Activated CD4-positive, alpha-beta T cell treated with anti-CD3 and anti-CD28 coated beads for 24 hours (primary cell): Measurements from ENCODE around the gene KLHL26.
A peak's percentile ranks its signal among the peaks of the same experiment; 100 is the strongest.
"Not testable (repeated sequence)": the region's sequence is repeated elsewhere in the genome, so short reads cannot be mapped to it uniquely, and the experiment has no call there.

Source experiments
- DNase-seq, 2 donors: peaks; one replicate each; pipeline ENCODE4 v3.0.0-alpha.2; 2020; ENCODE audit warnings: low read depth in 2 of 2

KLHL26 gene

DNA sequence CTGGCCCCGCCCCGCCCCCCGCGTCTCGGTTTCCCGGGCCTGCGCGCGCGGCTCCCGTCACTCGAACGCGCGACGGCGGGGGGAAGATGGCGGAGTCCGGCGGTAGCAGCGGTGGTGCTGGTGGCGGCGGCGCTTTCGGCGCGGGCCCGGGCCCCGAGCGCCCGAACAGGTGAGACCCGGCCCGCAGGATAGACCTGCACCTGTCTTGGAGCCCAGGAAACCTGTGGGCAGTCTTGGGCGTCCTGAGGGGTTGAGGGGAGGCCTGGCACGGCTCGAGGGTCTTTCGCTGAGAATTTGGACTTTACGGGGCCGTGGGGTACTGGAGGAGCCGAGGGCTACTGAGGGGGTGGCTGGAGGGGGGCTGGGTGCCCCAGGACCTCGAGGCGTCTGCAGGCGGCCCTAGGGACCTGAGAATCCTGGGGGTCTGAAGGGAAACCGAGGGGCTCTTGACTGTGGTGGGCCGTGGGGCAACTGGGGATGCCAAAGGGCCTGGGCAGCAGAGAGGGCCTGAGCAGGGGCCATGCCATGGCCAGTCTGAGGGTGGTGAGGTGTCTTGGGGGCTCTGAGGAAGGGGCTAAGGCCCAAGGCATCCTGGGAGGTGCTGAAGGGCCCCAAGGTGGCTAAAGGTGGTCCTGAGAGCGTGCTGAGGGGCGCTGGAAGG is at the start of gene KLHL26:
KLHL26 (plus strand) TSS at position 60 of the 661 bp plus-strand sequence; CDS start at position 87, 27 bp downstream.
- DNase-seq, result no peak

DNA sequence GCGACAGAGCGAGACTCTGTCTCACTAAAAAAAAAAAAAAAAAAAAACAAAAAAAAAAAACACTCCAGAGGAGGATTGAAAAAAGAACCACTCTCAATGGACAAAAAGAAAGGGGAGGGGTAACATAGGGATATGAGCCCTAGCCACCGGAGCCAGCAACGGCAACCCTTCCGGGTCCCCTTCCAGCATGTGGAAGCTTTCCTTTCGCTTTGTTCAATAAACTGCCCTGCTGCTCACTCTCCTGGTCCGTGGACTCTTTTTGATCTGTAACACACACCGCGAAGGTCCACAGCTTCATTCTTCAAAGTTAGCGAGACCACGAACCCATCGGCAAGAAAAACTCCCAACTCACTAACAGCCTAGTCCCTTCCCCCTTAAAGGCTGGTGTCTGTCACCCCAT is 49.3 kb upstream of the KLHL26 start:
- DNase-seq, result no peak

DNA sequence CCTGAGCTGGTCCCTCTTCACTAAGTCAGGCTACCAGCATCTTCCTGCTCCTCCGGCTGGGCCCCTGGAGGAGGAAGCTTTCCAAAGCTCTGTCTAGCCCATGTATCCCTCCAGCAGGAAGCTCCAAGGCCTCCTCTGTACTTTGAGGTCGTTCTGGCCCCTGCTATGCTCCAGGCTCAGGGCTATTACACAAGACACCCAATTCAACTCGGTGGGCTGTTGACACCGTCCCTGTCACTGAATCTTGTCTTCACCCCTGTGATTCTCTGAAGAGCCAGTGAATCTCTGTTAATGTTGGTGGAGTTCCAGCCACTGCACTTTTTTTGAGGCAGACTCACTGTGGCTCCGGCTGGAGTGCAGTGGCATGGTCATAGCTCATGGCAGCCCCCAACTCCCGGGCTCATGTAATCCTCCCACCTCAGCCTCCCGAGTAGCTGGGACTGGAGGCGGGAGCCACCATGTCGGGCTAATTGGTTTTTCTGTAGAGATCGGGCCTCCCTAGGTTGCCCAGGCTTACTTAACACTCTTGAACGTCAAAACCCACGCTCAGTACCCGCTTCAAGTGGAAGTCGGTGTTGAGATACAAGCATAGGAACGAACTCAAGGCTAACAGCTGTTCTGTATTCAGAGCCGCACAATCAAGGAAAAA is 48.7 kb upstream of the KLHL26 start:
- no peak for DNase-seq

DNA sequence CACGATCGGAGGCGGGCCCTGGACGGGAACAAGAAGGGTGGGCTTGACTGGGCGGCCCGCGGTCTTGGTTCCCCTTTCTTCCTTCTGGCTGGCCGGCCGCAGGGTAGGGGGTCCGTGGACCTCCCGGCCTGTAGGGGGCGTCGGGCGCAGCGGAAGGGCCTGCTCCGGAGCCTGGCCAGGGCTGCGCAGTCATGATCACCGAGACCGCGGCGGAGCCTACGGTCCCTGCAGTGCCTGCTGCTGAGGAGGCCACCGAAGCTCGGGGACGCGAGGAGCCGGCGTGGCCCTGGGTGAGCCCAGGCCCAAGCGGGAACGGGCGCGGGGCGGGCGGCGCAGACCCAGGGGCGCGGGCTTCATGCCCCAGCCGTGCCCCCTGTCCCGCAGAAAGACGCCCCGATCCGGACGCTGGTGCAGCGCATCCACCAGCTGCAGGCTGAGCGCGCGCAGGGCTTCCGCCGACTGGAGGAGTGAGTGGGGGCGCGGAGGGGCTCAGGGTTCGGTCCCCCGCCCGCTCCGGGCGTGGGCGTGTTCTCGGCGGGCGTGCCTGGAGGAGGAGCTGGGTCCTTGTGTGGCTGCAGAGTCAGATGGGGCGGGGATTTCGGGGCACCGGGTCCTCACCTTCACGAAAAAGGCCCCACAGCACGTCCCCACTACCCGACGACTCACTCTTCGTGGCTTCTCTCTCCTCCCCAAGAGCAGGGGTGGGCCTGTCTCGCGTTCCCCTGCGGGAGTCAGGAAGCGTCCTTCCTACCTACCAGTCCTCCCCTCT is 48.0 kb upstream of the KLHL26 start, which contains the start of gene REX1BD:
REX1BD (plus strand) TSS at position 188 of the 769 bp plus-strand sequence; CDS start at position 192, 4 bp downstream.
- DNase-seq, result peak; percentile 80 to 84

DNA sequence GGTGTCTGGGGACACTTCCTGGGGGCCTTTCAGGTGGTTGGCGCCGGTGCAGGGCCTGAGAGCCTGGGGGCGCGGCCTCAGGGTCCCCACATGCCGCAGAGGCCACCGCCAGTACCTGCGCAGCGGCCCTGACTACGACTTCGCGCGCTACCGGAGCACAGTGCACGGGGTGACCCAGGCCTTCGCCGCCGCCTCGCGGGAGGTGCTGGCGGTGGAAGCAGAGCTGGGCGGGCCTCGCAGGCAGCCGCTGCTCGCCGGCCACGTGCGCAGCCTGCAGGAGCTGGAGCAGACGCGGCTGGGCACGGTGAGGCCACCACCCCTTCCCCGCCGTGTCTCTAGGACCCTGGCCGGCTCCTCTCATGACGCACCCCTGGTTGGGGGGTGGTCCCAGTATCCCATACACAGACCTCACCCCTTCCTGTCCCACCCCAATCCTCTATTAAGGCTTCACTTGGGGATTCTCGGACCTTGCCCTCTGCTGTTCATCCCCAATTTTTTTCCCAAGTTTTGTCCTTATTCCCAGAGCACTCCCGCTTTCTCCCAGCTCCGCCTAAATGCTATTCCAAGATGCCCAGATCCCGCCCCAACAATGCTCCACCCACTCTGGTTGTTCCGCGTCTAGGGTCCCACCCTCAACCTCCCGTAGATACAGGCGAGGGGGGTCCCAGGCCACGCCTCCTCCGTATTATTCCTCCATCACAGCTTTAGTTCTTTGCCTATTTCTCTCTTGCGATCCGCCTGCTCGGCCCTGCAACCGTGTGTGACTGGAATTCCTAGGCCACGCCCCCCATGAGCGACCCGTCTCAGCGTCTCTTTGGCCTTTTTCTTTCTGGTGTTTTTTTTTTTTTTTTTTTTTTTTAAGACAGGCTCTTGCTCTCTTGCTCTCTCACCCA is 47.2 kb upstream of the KLHL26 start:
- DNase-seq, result peak in 1 of 2 donors; percentile 43

DNA sequence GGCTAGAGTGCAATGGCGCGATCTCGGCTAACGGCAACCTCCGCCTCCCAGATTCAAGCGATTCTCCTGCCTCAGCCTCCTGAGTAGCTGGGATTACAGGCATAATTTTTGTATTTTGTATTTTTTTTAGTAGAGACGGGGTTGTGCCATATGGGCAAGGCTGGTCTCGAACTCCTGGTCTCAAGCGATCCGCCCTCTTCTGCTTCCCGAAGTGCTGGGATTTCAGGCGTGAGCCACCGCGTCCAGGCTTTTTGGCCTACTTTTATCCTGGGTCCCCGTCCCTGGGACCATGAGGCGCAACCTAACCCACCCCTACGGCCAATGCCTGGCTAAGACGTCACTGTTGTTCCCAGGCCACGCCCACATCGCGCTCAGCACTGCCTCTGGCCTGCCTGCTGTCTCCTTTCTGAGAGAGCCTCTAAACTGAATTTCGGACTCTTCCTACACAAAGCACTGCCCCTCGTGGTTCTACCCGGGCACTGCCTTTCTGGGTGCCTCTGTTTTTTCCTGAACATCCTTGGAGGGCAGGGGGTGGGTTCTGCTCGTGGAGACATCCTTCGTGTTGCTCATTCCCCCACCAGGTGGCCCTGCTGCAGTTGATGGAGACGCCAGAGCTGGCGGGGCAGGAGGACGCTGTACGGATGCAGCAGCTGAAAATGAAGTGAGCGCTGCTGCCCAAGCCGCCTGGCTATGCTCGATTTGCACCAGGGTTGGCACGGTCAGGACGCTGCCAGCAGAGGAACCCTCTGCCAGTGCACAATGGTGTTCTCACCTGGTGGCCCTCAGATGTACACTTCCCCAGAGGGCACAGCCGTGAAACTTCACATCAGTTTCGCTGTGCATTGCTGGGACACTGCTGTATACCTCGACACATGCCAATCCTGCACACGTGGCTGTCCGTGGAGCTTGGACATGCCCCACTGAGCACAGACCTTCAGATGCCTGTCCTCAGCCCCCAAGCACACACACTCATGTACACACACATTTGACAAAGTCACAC is 46.3 kb upstream of the KLHL26 start:
- no peak for DNase-seq

DNA sequence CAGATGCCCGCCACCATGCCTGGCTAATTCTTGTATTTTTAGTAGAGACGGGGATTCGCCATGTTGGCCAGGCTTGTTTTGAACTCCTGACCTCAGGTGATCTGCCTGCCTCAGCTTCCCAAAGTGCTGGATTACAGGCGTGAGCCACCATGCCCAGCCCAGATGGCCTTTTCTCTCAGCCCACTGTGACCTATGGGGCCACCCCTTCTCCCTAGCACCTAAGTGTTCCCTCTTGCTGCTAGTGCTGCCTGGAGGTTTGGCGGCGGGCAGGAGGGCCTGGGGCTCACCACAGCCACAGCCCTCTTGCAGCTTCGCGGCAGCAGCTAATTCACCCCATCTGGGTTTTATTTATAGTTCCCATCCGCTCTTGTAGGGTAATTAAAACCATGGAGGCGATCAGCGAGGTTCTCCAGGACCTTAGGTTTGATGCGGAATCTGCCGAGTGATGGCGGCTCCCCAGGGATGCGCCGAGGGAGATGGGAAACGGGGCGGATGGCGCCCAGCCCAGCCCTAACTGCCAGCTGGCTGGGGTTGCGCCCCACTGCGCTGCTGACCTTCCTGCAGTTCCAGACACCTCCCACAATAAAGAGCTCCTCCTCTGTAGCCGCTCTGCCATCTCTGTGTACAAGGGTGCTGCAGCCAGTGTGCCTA is 45.0 kb upstream of the KLHL26 start:
- DNase-seq, result no peak

GRCh38 chr19:18592732-18593131 is 44.1 kb upstream of the KLHL26 start:
- not testable (repeated sequence) for DNase-seq

DNA sequence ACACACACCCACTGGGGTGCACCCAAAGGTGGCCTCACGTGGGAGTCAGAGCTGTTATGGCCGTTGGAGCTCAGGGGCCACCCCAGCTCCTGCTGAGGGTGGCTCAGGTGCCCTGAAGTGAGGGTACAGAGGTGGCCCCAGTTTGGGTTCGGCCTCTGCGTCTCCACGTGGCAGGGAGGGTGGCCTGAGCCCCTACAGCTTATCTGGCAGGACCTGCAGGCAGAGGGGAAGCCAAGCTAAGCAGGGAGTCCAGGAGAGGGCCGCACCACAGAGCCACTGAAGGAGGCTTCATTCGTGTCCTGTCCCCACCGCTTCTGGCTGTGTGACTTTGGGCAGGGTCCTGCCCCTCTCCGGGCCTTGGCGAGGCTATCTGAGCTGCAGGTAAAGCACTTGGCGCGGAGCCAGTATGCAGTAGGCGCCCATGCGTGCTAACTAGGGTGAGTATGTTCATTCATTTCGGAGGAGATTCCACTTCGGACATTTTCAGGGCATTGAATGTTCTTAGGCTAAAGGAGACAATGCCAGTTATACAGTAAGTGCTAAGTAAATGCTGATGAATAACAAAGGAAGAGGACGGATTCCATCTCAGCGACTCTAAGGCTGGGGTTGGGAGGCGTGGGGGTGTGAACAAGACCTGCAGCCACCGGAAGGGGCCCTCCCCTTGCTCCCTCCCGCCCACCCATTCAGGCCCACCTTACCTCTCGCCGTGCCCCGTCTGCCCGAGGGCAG is 43.3 kb upstream of the KLHL26 start:
- DNase-seq, result no peak

GRCh38 chr19:18594096-18594823 is 42.6 kb upstream of the KLHL26 start:
- DNase-seq, result peak; percentile 68

DNA sequence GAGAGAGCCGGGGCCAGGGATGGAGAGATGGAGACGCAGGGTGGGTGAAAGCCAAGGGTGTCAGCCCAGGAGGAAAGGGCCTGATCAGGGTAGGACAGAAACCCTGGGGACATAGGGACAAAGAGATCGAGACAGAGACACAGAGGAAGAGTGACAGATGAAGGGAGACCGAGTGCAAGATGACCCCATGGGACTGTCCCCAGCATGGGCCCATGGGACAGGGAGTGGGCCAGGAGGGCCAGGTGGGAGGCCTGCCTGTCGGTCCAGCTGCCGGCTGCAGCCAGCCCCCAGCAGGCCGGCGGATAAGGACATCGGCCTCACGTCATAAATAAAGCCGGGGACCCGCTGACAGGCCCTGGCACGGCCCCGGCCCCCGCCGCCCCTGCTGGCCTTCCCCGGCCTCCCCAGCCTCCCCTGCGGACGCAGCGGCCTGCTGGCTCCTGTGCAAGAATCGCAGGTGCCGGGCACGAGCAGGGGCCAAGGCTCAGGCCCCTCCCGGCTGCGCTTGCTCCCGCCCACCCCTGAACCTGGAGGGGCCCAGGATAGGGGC is 41.9 kb upstream of the KLHL26 start:
- DNase-seq, result no peak

GRCh38 chr19:18595475-18595874 is 41.4 kb upstream of the KLHL26 start:
- DNase-seq, result no peak

- no peak for DNase-seq
Observed at GRCh38 chr19:18596752-18597157, 40.1 kb upstream of the KLHL26 start.

GRCh38 chr19:18597809-18598660 is 38.8 kb upstream of the KLHL26 start:
- DNase-seq, result no peak

DNA sequence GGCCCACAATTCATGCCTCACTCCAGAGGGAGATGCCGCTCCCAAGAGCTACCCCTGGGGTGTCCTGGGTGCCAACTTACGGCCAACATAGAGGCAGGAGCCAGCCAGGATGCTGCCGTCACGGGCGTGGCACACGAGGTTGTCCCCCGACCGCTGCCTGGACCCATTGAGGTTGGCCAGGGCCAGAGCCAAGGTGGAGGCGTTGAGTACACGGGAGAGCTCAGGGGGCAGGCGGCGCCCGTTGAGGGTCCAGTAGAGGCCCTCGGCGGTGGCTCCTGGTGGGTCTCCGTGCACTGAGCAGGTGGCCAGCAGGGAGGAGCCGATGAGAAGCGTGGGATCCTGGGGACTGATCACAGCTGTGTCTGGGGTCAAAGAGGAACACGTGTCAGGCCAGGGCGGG is 37.3 kb upstream of the KLHL26 start:
- no peak for DNase-seq

GRCh38 chr19:18600692-18601397 is 36.0 kb upstream of the KLHL26 start:
- not testable (repeated sequence) for DNase-seq

GRCh38 chr19:18601875-18602274 is 35.0 kb upstream of the KLHL26 start:
- no peak for DNase-seq
